ENCODE measurements around the gene MEIS2. TPM values are rescaled to one million over a fixed set of nuclear protein-coding genes. Genes with fewer than 3 reads are reported as not detected.
A peak's percentile ranks its signal among the peaks of the same experiment; 100 is the strongest.

Gene MEIS2
- polyA plus RNA-seq, 4 donors = 138 to 178 (median 147) TPM

DNA sequence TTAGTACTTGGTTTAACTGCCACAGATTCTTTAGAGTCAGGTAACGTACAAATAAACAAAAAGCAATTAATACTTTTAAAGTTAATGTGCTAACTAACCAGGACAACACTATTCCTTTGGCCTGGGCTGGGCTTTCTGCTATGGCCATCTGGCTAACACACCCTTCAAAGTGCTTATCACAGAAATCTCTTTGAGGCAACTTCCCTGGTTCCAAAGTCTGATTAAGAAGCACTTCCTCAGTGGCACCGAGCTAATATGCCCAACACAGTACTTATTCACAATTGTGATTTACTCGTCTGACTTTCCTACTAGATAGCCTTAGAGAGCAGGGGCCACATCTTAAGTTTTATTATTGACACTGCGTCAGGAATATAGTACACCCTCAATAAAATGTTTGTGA is 191.4 kb downstream of the MEIS2 start:
- no peak for DNase-seq (ENCODE audit: low read depth in 4 of 4, low spot score in 2 of 4)

DNA sequence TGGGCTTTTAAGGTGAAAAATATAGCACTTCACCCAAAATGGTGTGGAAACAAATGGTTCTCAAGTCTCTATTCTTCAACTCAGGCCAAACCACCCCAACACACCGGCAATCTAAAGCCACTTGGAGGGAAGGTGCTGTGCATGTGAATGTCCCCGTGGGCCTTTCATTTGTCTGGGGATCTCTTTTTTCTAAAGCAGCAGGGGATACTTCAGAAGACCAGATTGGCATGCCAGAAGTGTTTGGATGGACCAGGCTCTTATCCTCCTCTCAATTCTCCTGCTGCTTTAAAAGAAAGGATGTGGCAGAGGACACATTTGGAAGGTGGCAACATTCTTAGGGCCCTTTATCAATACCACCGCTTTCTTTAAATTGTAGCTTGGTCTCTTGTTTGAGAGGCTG is 193.1 kb downstream of the MEIS2 start:
- DNase-seq (ENCODE audit: low read depth in 4 of 4, low spot score in 2 of 4) = no peak

DNA sequence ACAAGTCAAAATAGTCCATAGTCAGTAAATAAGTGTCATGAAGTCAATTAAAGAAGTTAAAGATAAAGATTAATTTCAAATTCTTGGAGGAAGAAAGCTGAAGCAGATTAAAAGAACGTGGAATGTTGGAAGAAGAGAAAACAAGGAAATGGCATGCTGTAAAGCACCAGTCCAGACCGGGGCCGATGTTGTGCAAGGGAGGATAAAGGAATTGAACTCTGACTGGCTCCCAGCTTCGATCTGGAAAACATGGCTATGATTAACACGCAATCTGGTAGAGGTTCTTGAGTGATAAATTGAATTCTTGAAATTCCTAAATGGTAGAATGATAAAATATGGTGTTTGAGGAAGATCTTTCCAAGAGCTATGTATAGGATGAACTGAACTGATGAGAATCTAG is 194.4 kb downstream of the MEIS2 start:
- no peak for DNase-seq (ENCODE audit: low read depth in 4 of 4, low spot score in 2 of 4)

DNA sequence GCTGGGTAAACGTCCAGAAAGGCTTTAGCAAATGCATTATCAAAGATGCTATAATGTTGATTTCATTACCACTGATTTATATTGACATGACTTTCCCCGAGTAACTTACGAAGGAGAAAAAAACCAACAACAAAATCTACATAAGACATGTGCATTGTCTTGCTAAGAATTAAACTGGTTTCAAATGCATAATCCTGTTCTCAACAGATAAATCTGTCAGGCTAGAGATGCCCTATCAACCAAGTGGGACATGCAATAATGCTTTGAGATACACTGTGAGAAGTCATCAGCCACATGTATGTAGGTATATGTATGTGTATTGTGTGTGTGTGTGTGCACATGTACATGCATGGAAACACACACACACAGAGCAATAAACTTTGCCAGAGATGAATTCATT is 195.6 kb downstream of the MEIS2 start:
- DNase-seq (ENCODE audit: low read depth in 4 of 4, low spot score in 2 of 4) = no peak

DNA sequence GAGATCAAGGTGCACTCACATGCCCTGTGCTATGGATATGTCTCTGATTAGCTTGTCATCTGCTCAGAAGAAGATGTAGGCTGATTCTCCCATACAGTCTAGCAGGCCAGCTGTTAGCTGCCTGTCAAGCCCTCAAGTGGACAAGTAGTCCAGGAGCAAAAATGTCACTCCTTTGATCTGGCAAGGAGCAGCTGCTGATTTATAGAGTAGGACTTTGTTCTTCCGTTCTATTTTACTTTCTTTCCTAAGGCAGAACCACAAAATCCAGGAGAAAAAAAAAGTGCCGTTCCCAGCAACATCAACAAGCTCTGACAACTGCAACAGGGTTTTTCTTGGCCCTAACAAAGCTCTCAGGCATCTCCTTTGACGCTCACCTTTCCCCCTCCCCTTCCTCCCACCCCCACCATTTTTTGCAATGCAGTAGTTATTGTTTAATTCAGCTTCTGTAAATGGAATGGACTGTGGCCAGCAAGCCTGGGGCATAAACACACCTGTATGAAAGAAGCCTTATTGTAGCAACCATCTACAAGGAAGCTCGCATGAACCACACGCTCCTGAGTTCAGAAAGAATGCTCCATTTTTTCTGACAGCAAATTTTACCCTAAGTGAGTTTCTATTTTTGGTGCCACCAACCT is 196.3 kb downstream of the MEIS2 start:
- no peak for DNase-seq (ENCODE audit: low read depth in 4 of 4, low spot score in 2 of 4)

DNA sequence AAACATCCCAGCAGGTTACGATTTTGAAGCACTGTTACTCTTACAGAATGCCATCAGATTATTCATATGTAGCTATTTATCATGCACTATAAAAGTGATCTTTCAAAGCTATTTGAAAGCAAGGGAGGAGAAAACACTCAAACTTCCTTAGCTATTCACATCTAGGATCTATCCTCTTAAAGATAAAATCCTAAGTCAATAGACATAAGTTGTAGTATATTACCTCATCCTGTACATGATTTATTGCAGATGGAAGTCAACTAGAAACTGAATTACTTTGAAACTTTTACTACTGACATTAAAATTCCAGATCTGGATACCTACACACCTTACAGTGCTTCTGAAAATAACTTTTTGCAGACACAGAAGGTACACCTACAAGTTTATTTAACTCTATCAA is 197.2 kb downstream of the MEIS2 start:
- no peak for DNase-seq (ENCODE audit: low read depth in 4 of 4, low spot score in 2 of 4)

DNA sequence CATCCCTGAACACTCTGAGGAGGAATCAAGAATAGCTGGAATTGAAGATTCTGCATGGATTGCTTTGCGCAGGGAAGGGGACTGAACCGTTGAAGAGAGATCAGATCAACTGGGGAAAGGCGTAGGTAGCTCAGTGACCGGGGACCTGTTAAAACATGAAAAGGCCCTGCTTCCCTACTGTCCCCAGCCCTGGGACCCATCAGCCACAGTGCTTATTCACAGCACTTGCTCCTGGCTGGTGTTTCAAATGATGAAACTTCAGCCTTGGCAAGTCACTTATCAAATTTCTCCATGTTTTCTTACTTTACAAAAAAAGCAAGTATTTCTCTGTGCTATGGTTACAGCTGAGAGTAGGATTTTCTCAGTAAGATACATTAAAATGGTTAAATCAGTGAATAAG is 199.3 kb downstream of the MEIS2 start:
- no peak for DNase-seq (ENCODE audit: low read depth in 4 of 4, low spot score in 2 of 4)

DNA sequence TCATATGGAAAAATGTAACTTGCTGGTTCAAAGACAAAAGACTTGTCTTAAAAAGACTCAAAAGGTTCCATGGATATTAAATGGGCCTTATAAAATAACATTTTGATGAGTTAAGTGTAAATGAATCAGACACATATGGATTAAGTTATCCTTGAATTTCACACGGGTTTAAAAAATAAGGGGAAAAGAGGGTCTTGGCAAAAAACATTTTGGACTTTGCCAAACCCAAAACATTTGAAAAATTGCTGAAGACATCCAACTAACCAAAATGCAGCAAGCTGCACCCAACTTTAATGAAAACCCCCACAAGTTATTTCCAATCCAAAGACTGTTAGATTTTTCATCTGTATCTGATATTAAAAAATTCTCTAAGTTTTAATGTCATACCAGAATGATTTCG is 200.7 kb downstream of the MEIS2 start:
- no peak for DNase-seq (ENCODE audit: low read depth in 4 of 4, low spot score in 2 of 4)

DNA sequence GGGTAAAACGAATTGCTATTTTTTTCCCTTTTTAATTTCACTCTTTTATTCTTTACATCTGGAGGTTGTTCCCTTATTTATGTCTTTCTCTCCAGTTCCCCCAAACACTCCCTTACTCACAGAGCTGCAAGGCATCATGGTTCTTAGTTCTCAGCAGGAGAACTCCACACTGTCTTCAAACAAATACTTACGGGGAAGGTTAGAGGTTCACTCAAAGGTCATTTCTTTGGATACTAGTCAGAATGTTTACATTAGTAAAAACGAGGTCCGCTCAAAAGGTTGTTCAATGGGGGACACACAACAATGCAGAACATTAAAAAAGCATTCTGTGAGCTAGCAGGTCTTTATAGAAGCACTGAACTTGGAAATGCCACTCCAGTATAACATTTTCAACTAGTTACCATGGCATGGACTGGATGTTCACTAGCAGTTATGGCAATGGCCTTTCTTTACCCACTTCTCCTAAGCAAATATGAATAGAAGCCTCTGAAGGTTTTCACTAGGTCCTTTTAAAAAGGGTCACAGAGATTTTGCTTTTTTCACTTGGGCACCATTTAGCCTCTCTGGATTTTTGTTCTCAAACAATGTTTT is 201.7 kb downstream of the MEIS2 start:
- no peak for DNase-seq (ENCODE audit: low read depth in 4 of 4, low spot score in 2 of 4)

DNA sequence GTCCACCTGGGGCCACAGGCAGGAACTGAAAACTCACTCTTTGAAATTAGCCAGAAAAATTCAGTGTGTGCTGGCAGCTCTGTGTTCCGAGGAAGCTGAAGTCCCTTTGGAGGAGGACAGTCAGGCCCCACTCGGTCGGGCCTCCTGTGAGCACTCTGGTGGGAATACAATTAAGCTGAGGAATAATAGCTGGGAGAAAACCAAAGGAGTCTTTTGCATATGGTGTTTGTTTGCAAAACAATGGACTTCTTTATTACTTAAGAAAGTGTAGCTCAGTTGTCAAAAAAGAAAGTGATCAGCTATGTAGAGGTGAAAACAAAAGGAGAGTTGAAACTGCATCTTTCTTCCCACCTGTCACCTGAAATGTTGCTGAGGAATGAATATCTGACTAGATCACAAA is 202.5 kb downstream of the MEIS2 start:
- no peak for DNase-seq (ENCODE audit: low read depth in 4 of 4, low spot score in 2 of 4)

DNA sequence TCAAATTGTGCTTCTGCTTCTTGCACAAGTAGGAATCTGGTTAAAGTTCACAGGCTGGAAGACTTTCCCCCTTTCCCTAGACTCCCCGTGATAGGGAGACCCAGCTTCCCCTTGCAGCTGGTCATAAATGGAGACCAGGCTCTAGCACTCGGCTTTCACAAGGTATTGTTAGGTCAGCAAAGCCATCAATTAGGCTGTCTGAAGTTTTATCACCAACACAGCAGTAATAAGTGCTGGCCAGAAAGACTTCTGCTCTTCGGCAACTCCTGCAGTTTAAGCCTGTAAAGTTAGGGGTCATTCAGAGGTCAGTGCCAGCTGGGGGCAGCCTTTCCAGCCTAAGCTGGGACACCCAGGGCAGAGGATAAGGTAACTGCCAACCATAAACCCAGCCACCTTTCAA is 203.4 kb downstream of the MEIS2 start:
- peak in 2 of 4 donors; percentile 59 to 71 for DNase-seq (ENCODE audit: low read depth in 4 of 4, low spot score in 2 of 4)

DNA sequence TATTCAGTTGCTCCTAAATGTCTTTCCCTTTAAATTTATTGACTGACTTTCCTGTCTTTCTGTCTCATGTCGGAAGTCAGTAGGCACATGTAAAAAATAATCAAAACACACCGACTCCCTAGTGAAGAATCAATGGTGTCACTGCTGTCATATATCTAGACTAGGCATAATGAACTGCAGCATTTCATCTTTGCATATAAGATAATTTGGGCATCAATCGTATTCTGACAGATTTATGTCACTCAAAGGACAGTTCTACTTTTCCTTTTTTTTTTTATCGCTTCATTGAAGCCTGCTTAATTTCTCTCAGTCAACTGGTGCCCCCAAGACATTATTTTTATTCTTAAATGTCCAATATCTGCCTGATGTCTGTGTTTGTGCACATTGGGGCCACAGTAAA is 206.3 kb downstream of the MEIS2 start:
- DNase-seq (ENCODE audit: low read depth in 4 of 4, low spot score in 2 of 4) = no peak

DNA sequence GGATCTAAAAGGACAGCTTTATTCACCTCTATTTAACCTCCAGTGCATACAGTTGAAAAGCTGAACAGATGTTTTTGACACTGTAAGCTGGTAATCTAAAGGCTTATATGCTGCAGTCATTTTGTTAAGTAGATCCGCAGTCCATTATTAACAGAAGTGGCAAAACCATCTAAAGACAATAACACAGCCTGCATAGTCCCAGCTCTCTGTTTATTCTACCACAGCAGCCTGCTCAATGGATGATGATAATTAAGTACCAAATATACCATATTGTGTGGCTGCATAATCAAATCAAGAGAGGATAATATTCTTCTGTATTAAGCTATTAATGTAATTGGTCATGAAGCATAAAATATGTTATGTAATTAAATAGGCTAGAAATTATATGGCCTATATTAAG is 207.1 kb downstream of the MEIS2 start:
- no peak for DNase-seq (ENCODE audit: low read depth in 4 of 4, low spot score in 2 of 4)

DNA sequence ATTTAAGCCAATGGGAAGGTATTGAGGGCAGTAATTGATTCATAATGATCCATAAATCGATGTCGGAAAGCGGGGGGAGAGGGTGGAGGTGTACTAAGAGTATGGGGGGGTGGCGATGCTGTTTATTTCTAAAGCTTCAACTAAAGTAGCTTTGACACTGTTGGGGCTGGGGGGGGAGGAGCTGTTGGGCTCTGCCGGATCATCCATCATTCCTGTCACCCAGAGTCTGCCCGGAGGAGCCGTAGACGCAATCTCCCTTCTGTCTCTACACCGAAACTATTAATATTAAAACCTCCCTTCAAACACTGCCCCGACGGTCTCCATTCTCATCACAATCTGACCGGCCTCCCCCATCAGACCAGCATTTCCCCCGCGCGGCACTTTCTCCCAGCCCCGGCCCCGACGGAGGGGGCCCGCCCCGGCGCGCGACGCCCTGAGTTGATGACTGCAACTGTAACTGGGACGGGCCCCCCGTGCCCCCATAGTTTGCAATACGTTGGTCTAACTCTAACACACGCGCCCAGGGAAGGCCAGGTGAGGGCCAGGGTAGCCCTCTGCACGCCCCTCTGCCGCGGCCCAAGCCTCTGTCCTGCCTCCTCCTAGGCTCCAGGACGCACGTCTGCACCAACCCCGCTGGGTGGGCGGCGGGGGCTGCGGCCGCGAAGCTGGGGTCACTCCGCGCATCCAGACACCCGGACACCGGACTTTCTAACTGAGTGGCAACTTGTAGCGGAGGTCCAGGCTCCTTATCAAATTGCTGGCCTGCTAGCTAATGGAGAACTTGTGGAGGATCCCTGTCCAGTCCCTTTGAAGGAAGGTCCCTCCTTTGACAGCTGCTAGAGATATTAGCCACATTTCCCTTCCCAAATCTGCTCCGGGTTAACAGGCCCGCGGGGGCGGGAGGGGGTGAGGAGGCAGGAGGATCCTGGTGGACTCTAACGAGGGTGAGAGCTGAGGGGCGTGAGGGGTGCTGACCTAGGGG is 212.0 kb downstream of the MEIS2 start:
- peak in 1 of 4 donors; percentile 52 for DNase-seq (ENCODE audit: low read depth in 4 of 4, low spot score in 2 of 4)

DNA sequence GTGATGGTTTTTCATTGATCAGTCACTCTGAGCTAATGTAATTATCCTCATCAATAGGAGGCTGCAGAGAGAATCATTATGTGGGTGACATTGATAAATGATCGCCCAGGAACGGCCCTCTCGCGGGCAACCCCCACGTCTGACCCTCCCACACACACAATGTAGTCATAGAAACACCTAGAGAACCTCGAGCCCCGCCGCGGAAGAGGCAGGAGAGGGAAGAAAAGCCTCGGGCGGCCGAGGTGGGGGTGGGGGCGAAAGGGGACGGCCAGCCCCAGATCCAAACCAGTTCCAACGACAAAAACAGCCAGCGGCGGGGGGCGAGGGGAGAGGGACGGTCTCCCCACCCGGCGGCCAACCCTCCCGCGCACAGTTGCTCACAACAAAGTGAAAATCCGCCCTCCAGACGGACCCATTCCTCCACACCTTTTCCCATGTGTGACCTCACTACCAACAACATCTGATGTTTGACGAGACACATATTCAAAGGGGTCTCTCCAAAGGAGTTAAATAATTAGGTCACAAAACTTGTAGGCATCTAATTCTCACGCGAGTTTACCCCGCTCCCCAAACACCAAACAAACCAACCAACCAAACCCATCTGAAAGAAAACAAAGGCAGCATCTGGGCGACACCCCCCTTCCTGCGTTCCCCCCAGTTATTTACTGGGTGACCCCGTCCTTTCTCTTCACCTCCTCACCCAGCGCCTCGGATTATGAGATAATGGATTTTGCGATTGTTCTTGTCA is 213.0 kb downstream of the MEIS2 start:
- DNase-seq (ENCODE audit: low read depth in 4 of 4, low spot score in 2 of 4) = peak in 2 of 4 donors; percentile 56 to 76

DNA sequence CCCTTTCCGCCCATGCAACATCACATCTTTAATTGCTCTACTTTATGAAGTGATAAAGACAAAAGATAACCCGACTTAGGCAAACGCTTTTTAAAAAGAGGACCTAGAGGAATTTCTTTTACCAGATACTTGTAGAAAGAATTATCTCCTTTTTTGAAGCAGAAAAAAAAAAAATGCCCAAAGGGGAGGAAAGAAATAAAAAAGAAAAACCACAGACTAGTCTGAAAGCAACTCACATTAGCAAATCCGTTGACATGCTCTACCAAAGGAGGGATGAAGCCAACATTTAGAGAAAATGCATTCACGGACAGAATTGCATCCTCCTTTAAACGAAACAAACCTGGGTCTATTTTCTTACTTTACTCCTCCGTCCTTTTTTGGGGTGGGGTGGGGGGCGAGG is 213.6 kb downstream of the MEIS2 start:
- DNase-seq (ENCODE audit: low read depth in 4 of 4, low spot score in 2 of 4) = no peak

DNA sequence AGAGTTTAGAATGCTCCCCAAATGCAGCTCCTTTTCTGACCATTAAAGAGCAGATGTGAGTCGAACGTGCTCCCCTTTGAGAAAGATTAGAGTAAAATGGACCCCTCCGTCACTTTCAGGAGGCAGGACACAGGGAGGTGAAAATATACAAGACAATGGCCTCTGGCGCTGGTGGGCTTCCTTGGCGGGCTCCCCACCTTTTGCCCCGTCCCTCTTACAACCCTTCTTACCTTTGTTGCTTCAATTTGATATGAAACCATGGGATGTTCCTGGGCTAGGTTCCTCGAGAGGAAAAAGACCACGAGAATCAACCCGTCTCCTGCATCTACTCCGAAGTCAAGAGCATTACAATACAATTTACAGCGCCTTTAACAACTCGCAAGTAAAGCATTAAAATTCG is 214.2 kb downstream of the MEIS2 start:
- DNase-seq (ENCODE audit: low read depth in 4 of 4, low spot score in 2 of 4) = no peak

DNA sequence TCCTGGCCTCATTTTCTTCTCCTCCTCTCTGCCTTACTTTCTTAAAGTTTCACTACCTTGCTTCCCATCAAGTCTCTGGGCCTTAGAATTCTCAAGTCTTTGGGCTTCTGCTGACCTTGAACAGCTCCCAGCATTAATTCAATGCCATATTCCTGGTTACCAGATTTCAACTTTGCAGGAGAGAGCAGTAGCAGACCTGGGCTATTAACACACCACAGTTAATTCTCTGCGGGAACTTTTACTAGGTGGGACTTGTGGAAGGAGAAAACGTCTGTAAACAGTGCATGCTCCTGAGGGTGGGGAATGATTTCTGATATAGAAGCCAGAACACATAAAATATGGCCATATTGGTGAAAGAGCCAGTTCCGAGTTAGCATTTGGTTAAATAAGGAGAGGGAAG is 214.6 kb downstream of the MEIS2 start:
- no peak for DNase-seq (ENCODE audit: low read depth in 4 of 4, low spot score in 2 of 4)

DNA sequence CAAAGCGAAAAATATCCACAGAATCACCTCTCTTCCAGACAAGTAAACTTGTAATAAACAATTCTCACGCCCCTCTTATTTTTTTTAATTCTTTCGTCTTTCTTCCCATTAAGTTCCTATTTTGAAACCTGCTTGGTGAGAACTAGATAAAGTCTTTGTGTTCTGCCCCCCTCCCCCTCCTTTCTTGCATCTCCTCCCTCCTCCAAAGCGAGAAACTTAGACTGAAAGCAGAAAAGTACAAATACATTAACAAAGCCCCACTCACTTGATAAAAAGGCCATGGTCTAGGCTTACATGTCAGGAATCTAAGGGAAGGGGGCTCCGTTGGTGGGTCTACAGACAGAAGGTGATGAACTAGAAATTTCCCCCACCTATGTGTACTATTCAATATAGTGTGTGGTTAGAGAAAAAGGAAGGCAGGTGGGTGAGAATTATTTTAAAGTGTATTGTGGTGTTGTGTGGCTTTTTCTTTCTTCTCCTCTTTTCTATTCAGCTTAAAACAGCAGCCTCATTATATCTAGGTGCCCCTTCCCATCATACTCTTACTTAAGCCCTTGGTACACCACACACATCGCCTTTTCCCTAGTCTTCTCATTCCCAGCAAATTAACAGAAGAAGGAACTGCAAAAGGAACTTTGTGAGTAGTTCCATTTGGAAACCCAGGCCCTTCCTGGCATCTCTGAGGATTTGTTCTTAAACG is 215.3 kb downstream of the MEIS2 start:
- DNase-seq (ENCODE audit: low read depth in 4 of 4, low spot score in 2 of 4) = peak in 1 of 4 donors; percentile 26

DNA sequence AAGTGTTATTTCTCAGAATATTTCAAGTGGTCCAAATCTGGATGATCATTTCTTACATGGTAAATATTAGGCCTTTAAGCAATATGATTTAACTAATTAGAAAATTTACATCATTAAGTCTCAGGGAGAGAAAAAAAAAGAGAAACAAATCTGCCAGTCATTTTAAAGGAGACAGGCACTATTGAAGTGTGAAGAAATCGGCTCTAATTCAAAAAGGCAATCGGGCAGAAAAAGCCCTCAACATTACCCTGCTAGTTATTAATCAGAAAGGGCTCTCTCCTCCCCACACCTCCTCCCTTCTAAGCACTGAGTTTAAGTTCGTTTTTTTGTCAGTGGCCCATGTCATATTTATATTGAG is 215.9 kb downstream of the MEIS2 start:
- DNase-seq (ENCODE audit: low read depth in 4 of 4, low spot score in 2 of 4) = no peak
